SK-N-SH treated with all-trans-retinoic acid at 6 μM for 48 hours (cell line): ENCODE measurements around the gene ACRV1.

Experiments used
- ATAC-seq: fragments of 200-7000 bp; cut with Tn5 transposase; 3 replicates; pipeline ENCODE4 v1.9.1; 2020; ENCODE audit warnings: mild to moderate bottlenecking, moderate library complexity
- CREB5 ChIP-seq: fragments of 250-450 bp; sonication (Bioruptor Pico); IDR thresholded peaks from 2 replicates; pipeline ENCODE4 v1.5.1; 2020; ENCODE audit warnings: low read depth, mild to moderate bottlenecking, moderate library complexity
- CSDC2 ChIP-seq: fragments of 250-450 bp; sonication (Bioruptor Pico); IDR thresholded peaks from 2 replicates; pipeline ENCODE4 v1.5.0; 2020; ENCODE audit warnings: mild to moderate bottlenecking, moderate library complexity
- CSRNP3 ChIP-seq: fragments of 250-450 bp; sonication (Bioruptor Pico); IDR thresholded peaks from 2 replicates; pipeline ENCODE4 v1.5.1; 2021; ENCODE audit warnings: mild to moderate bottlenecking, moderate library complexity
- GLIS3 ChIP-seq: fragments of 250-450 bp; sonication (Bioruptor Pico); IDR thresholded peaks from 2 replicates; pipeline ENCODE4 v1.5.0; 2020; ENCODE audit warnings: mild to moderate bottlenecking, moderate library complexity
- ISL1 ChIP-seq: fragments of 250-450 bp; sonication (Bioruptor Pico); IDR thresholded peaks from 2 replicates; pipeline ENCODE4 v2.1.2; 2022; ENCODE audit warnings: mild to moderate bottlenecking, moderate library complexity
- OSR1 ChIP-seq: fragments of 250-450 bp; sonication (Bioruptor Pico); IDR thresholded peaks from 2 replicates; pipeline ENCODE4 v1.8.0; 2022; ENCODE audit warnings: moderate library complexity, mild to moderate bottlenecking, inconsistent platforms
- PATZ1 ChIP-seq: fragments of 250-450 bp; sonication (Bioruptor Pico); IDR thresholded peaks from 2 replicates; pipeline ENCODE4 v1.8.0; 2020; ENCODE audit warnings: mild to moderate bottlenecking, moderate library complexity, borderline replicate concordance
- POU6F1 ChIP-seq: fragments of 250-450 bp; sonication (Bioruptor Pico); IDR thresholded peaks from 2 replicates; pipeline ENCODE4 v1.8.0; 2021; ENCODE audit warnings: low read depth, mild to moderate bottlenecking, moderate library complexity, borderline replicate concordance
- PPARA ChIP-seq: fragments of 250-450 bp; sonication (Bioruptor Pico); IDR thresholded peaks from 2 replicates; pipeline ENCODE4 v1.5.0; 2020; ENCODE audit warnings: mild to moderate bottlenecking, borderline replicate concordance
- RARB ChIP-seq: fragments of 250-450 bp; sonication (Bioruptor Pico); IDR thresholded peaks from 2 replicates; pipeline ENCODE4 v1.8.0; 2021; ENCODE audit warnings: mild to moderate bottlenecking, moderate library complexity
- SNAI2 ChIP-seq: fragments of 250-450 bp; sonication (Bioruptor Pico); IDR thresholded peaks from 2 replicates; pipeline ENCODE4 v1.5.0; 2020; ENCODE audit warnings: mild to moderate bottlenecking, moderate library complexity
- TCF4 ChIP-seq: fragments of 250-450 bp; sonication (Bioruptor Pico); IDR thresholded peaks from 2 replicates; pipeline ENCODE4 v1.8.0; 2021; ENCODE audit warnings: mild to moderate bottlenecking, moderate library complexity, borderline replicate concordance
- TOX ChIP-seq: fragments of 250-450 bp; sonication (Bioruptor Pico); IDR thresholded peaks from 2 replicates; pipeline ENCODE4 v1.8.0; 2021; ENCODE audit warnings: mild to moderate bottlenecking, moderate library complexity, borderline replicate concordance
- TSHZ2 ChIP-seq: fragments of 250-450 bp; sonication (Bioruptor Pico); IDR thresholded peaks from 2 replicates; pipeline ENCODE4 v1.5.0; 2020; ENCODE audit warnings: mild to moderate bottlenecking, moderate library complexity
- ZC3H10 ChIP-seq: fragments of 250-450 bp; sonication (Bioruptor Pico); IDR thresholded peaks from 2 replicates; pipeline ENCODE4 v1.5.1; 2021; ENCODE audit warnings: mild to moderate bottlenecking, moderate library complexity
- ZFP3 ChIP-seq: fragments of 250-450 bp; sonication (Bioruptor Pico); IDR thresholded peaks from 2 replicates; pipeline ENCODE4 v1.5.0; 2020; ENCODE audit warnings: mild to moderate bottlenecking, moderate library complexity
- ZFP30 ChIP-seq: fragments of 450-650 bp; formaldehyde crosslinking; IDR thresholded peaks from 2 replicates; pipeline ENCODE4 v1.5.0; 2022; ENCODE audit warnings: mild to moderate bottlenecking, moderate library complexity
- ZNF565 ChIP-seq: fragments of 450-650 bp; formaldehyde crosslinking; conservative IDR thresholded peaks from 2 replicates; pipeline ENCODE4 v1.5.0; 2020; ENCODE audit warnings: low read depth, mild to moderate bottlenecking, moderate library complexity
- ZNF70 ChIP-seq: fragments of 450-650 bp; formaldehyde crosslinking; IDR thresholded peaks from 2 replicates; pipeline ENCODE4 v1.5.0; 2020; ENCODE audit warnings: mild to moderate bottlenecking, moderate library complexity
- ZNF8 ChIP-seq: fragments of 450-650 bp; formaldehyde crosslinking; IDR thresholded peaks from 2 replicates; pipeline ENCODE4 v1.5.0; 2020; ENCODE audit warnings: mild to moderate bottlenecking, moderate library complexity

ACRV1 gene

GRCh38 chr11:125645871-125646270 is 34.8 kb downstream of the ACRV1 start (continued):
- TF ChIP-seq TSHZ2 (CRISPR knock-in tag) (no peak), TOX (CRISPR knock-in tag) (no peak), ZNF8 (no peak), ZNF70 (CRISPR knock-in tag) (no peak), RARB (no peak), ZFP30 (CRISPR knock-in tag) (no peak)

GRCh38 chr11:125638315-125638714 is 42.3 kb downstream of the ACRV1 start:
- TF ChIP-seq ZFP3 (CRISPR knock-in tag): no peak
- TF ChIP-seq TSHZ2 (CRISPR knock-in tag): no peak
- no peak for TF ChIP-seq PPARA (CRISPR knock-in tag)
- TF ChIP-seq CSRNP3 (CRISPR knock-in tag): no peak
- no peak for TF ChIP-seq PATZ1 (CRISPR knock-in tag)
- no peak for TF ChIP-seq SNAI2
- TF ChIP-seq CREB5 (CRISPR knock-in tag): no peak
- no peak for TF ChIP-seq ZNF70 (CRISPR knock-in tag)
- TF ChIP-seq ZFP30 (CRISPR knock-in tag): no peak
- no peak for TF ChIP-seq CSDC2 (CRISPR knock-in tag)
- no peak for TF ChIP-seq ISL1 (CRISPR knock-in tag)
- TF ChIP-seq GLIS3: no peak
- TF ChIP-seq ZNF565 (CRISPR knock-in tag): no peak
- no peak for TF ChIP-seq ZC3H10
- no peak for TF ChIP-seq POU6F1 (CRISPR knock-in tag)
- no peak for TF ChIP-seq OSR1 (CRISPR knock-in tag)
- TF ChIP-seq ZNF8: no peak
- TF ChIP-seq TCF4 (CRISPR knock-in tag): no peak
- no peak for TF ChIP-seq RARB
- no peak for TF ChIP-seq TOX (CRISPR knock-in tag)
- no peak for ATAC-seq
